Peyer's patch (tissue), 4 donors: ENCODE measurements around the gene LYVE1. TPM values are rescaled to one million over a fixed set of nuclear protein-coding genes. Genes with fewer than 3 reads are reported as not detected.

ENCODE experiments used
- total RNA-seq, 4 donors: library from RNA; depleted of rRNA; stranded (reverse); fragments of >200 nt; gene quantifications; one replicate each; pipeline ENCODE4 v1.1.0, GENCODE V29; 2016

The LYVE1 gene
- total RNA-seq, 4 donors from 2014 or later = 4.1 to 50.3 (median 21.4) TPM

Other genes starting within 250 kb of the LYVE1 start
- gene AMPD3, start 113.4 kb downstream of the LYVE1 start, total RNA-seq = 10 to 100 TPM; 12.4 to 28.9 (median 17.6) TPM
- 10 to 100 TPM; 28.1 to 35.1 (median 33.5) TPM for gene RNF141, start 27.5 kb downstream of the LYVE1 start, total RNA-seq
- 10 to 100 TPM in 2 of 4 donors, 1 to 10 TPM in 2; 4.2 to 44.6 (median 11.8) TPM for gene IRAG1, start 125.1 kb upstream of the LYVE1 start, total RNA-seq
- 10 to 100 TPM; 15.0 to 31.0 (median 22.4) TPM for gene CTR9, start 182.6 kb upstream of the LYVE1 start, total RNA-seq
- gene EIF4G2, start 240.3 kb upstream of the LYVE1 start, total RNA-seq = 100 to 1,000 TPM; 339 to 452 (median 371) TPM